DMS153 treated with DMSO at 0.1 percent for 48 hours (cell line): ENCODE results near the gene ELP2.
"Not testable (repeated sequence)": the region's sequence is repeated elsewhere in the genome, so short reads cannot be mapped to it uniquely, and the experiment has no call there.

Source experiments
- DNase-seq: peaks from one replicate; lab custom pipeline; 2025; ENCODE audit not compliant: unreplicated experiment; lab: John Stamatoyannopoulos, UW

The ELP2 gene

DNA sequence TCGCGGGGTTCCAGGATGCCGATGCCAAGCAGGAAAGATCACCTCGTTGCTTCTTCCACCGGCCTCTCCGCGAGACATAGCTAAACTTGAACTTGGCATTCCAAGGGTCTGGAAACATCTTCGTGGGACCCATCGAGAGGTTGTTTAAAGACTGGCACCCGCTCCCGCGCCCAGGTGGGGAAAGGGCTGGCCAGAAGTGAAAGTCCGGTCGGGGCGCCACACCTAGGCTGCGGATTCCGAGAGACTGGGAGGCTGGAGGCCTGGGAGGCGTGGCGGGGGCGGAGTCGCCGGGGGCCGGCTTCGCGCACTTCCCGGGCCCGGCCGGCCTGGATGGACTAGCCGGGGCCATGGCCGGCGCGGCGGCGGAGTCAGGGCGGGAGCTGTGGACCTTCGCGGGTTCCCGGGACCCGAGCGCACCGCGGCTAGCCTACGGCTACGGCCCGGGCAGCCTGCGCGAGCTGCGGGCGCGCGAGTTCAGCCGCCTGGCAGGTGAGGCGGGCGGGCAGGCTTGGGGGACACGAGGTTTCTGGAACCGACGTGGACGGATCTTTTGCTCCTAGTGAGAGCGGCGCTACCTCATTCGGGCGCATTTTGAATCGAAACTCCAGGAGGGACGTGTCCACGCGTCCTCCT, 57.6 kb downstream of the ELP2 start, which contains the start of gene MOCOS:
Gene MOCOS, plus strand, starts transcription at position 305 of the 633 bp plus-strand sequence. Its CDS starts 43 bp downstream, at position 348.
- peak; percentile 30 for DNase-seq

DNA sequence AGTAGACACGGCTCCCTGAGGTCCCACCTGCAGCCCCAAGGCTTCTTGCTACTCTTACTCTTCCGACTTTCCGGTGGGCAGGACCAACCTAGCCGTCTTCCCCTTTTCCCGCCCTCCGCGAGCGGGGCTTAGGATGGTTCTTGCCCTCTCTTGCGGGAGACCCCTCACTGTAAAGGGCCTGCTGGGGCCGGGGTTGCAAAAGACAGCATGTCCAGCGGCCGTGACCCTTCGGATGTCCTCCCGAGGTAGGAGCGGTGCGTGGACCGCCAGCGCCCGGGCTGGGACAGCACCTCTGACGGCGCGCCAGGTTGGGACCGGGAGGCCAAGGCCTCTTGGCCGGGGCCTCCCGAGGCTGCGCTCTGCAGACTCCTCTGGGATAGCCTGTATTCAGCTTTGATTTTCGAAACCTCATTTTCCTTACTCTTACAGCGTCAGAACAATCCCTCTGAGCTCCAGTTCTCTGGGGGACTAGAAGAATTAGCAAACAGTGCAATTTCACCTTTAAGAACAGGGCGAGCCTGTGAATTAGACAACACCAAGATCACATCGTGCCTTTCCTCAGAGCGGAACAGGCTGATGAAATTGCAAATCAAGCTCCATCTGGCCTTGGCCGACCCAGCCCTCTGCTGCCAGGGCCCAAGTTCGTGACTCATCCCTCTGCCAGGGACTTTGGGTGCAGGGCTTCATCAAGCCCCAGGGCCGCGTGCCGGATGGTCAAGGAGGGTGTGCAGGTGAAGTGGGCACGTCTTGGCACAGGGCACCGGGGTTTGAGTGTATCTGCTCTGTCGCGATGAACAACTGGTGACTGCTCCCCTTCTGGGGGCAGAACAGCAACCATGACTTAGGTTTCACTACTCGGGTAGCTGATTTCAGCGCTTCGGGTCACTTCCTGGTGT, 58.4 kb downstream of the ELP2 start:
- no peak for DNase-seq

DNA sequence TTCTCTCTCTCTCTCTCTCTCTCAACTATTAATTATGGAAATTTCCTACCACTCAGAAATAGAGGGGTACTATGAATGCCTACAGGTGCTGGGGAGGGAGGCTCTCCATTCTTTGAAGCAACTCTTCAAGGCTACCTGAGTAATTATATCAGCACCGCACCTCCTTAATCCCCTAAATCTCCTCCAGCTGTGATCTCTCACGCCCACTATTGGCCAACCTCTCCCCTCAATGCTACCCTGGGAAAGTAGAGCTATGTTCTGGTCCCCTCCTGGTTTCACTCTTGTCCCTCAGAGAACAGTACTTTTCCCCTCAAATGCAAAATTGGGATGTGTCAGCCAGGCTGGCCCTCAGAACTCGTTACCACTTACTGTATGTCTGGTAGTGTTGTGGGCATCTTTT, 59.2 kb downstream of the ELP2 start:
- DNase-seq, result no peak

DNA sequence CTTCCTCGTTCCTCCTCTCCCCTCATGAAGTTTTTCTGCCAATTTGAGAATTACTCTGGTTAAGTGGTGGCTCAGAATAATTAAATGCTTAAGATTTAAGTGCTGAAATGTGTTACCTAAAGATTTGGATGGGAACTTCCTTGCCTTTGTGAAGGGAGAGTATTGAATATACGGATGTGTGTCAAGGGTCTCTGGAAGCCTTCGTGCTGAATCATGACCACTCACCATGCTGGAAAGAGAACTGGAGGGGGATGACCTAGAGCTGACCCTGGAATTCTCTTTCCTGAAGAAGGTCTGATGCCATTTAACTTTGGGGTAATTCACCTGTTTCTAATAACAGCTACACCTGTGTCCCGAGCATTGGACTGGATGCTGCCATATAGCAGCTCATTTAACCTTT, 59.8 kb downstream of the ELP2 start:
- DNase-seq, result no peak

DNA sequence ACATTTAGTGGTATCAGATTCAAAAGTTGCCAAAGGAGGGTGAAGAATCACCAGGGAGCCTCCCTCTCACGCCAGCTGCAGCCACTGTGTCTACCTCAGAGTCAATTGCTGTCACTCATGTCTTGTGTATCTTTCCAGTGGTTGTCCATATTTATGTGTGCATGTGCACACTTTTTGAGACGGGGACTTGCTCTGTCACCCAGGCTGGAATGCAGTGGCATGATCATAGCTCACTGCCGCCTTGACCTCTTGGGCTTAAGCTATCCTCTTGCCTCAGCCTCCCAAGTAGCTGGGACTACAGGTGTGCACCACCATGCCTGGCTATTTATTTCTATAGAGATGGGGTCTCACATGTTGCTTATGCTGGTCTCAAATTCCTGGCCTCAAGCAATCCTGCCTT, 61.6 kb downstream of the ELP2 start:
- no peak for DNase-seq

DNA sequence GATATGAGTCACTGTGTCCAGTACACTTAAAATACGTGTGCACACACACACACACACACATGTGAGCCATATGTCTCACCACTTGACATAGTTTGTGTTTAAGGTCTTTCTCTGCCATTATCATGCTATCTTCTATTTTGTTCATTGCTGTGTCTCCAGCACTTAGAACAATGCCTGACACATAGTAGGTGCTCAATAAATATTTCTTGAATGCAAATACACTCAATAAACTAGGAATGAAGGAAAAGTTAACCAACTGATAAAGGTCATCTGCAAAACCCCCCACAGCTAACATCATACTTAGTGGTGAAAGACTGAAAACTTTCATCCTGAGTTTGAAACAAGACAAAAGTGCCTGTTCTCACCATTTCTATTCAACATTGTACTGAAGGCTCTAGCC, 62.0 kb downstream of the ELP2 start:
- DNase-seq, result no peak

DNA sequence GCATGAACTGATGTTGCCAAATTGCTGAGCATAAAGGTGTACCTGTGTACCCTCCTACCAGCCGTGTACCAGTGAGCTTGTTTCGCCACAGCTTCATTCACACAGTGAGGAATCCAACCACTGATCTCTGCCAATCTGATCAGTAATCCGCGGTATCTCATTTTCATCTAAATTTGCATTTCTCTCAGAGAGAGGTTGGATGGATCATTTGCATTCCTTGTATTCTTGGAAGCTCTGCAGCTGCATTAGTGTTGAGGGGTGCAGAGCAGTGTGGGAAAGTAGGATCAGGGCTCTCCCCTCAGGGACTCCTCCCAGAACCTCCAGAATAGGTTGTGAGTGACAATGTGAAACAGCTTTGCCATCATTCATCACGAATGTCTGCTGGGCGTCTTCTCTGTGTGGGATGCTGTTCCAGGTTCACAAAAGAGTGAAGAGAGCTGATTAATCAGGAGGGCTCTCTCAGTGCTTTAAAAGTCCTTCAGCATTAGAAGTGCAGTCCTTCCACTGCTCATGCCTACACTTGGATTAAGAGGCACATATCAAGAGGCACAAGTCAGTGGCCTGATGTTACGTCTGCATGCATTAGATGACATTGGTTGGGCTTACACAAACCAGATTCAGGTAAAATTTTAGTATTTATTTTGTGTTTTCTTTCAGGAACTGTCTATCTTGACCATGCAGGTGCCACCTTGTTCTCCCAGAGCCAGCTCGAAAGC, 65.1 kb downstream of the ELP2 start:
- DNase-seq, result no peak

DNA sequence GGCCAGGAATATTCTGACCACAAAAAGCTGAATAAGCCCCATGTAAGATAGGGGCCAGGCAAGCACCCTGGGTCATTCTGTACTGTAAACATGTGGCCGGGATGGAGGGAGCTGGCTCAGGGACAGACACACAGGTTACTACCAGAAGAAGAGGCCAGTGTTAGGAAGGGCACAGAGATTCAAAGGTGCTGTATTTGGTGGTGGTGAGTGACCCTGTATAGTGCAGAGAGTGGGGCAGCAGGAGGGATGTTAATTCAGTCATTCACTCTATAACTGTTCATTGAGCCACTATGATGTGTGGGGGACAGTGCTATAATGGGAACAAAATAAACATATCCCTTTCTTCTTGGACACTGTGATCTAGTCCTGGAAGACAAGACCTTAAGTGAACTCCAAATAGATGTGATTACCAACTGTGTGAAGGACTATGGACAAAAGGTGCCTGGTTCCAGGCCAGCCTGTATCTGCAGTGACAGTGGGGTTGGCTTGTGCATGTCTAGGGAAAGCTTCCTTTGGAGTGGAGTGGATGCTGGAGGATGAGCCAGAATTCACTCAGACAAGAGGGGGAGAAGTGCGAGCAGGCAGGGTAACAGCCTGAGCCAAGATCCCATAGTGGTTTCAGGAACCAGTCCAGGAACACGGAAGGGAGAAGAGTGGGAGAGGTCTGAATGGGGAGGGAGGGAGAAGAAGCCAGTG, 65.9 kb downstream of the ELP2 start:
- DNase-seq, result no peak

DNA sequence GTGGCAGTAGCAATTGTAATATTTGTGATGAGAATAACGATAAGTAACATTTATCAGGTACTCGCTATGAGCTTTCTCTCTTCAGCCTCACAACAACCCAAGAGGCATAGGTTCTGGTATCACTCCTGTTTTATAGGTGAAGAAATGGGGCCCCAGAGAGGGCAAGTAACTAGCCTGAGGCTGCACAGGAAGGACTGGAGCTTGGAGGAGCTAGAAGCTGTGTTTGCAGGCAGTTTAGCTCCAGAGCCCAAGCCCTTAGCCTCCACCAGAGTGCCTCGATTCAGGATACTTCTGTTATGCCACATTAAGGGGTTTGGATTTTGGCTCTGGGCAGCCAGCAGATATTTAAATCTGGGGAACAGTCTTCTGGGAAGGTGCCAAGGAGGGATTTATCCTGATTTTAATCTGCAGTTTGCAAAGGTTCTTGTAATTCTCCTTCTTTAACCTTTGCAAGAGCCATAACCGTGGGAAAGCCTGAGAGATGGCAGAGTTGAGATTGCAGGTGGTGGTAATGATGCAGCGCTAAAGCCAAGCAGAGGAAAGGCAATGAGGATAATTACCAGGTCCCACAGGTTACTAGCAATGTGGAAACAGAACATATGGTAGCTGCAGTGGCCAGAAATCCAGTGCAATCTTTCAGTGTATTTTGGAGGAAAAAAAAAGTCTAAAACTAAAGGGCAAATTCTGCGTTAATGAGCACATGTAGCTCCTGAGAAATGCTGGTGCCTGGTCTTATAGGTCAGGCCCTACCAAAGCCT, 66.7 kb downstream of the ELP2 start:
- DNase-seq, result no peak

DNA sequence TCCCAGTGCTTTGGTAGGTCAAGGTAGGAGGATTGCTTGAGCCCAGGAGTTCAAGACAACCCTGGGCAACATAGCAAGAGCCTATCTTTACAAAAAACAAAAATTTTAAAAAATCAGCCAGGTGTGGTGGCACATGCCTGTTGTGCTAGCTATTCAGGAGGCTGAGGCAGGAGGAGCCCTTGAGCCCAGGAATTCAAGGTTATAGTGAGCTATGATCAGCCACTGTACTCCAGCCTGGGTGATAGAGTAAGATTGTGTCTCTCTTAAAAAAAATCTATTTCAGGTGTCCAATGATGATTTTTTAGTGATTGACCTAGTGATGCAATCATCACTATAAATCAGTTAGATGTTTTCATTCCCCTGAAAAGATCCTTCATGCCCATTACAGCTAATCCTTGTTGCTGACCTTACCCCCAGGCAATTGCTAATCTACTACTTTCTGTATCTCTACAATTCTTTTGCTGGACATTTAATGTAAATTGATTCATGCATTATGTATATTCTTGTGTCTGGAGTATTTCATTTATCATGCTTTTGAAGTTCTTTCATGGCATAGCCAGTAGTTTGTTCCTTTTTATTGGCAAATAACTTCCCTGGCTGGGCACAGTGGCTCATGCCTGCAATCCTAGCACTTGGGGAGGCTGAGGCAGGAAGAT, 67.9 kb downstream of the ELP2 start:
- DNase-seq, result no peak

DNA sequence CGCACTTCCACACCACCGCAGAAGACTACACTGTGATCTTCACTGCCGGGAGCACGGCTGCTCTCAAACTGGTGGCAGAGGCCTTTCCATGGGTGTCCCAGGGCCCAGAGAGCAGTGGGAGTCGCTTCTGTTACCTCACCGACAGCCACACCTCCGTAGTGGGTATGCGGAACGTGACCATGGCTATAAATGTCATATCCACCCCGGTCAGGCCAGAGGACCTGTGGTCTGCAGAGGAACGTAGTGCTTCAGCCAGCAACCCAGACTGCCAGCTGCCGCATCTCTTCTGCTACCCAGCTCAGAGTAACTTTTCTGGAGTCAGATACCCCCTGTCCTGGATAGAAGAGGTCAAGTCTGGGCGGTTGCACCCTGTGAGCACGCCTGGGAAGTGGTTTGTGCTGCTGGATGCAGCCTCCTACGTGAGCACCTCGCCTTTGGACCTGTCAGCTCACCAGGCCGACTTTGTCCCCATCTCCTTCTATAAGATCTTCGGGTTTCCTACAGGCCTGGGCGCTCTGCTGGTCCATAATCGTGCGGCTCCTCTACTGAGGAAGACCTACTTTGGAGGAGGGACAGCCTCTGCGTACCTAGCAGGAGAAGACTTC, 70.1 kb downstream of the ELP2 start:
- DNase-seq, result no peak

DNA sequence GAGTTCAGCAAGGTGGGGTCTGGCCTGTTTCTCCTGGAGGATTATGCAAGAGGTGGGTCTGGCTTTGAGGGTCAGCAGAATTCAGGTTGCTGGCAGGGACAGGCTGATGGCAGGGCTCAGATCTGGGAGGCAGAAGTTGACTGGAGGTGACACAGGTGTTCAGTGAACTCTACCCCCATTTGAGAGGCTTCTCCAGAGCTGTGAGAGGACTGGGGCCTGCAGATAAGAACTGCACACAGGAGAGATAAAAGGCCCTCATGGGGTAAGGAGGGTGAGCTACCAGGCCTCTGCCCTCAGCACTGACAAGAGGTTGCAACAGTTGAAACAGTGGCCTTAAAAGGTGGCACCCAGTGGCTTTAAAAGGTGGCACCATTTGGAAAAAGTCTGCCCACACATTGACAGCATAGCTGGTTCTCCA, 70.7 kb downstream of the ELP2 start:
- DNase-seq, result no peak

DNA sequence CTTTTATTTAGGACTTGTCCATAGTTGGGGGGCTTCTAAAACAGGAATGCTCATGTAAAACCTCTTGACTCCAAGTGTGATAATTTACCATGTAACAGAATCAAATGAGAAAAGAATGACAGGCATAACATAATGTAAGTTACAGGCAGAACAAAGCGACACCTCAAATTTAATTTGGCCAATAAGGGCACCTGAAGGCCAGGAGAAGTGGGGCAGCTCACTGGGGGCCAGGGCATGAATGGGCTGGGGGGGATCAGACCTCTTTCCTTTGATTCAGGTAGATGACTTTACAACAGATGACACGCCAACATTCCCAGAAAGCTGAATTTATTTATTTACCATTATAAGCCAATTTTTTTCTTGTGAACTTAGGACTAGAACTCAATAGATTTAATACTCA, 72.1 kb downstream of the ELP2 start:
- DNase-seq, result no peak

DNA sequence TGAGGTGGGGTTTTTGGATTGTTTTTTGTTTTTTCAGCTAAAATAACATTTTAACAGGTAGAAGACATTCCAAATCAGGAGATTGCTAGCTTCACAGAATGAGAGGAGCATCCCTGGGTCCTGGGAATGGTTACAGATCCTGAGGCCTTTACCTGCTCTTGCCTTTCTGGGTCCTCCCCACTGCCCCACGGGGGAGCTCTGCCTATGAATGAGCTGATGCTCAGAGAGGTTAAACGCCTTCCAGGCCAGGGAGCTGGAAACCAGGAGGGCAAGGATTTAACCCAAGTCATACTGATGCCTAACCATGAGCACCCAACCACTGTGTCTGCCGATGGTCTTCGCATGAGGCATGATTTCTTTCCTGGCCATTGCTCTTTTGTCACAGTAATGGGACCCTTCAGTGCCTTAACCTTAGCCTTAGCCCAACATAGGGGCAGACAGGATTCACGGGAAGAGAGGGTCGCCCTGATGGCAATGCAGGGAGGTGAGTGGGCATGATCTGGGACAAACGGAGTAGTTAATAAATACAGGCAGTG, 73.7 kb downstream of the ELP2 start:
- no peak for DNase-seq

DNA sequence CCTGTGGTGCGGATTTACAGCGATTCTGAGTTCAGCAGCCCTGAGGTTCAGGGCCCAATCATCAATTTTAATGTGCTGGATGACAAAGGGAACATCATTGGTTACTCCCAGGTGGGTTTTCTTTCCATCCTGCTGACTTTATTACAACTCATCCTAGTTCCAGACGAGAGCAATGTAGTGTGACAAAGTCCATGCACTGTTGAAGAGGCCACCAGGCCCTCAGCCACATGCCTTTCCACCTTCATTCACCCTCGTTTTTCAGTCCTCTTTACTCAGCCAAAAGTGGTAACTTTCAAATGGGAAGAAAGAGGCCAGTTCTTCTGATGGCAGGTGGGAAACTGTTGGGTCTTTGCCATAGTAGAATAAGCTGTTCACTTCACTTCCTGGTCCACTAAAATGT, 75.5 kb downstream of the ELP2 start:
- DNase-seq, result no peak

DNA sequence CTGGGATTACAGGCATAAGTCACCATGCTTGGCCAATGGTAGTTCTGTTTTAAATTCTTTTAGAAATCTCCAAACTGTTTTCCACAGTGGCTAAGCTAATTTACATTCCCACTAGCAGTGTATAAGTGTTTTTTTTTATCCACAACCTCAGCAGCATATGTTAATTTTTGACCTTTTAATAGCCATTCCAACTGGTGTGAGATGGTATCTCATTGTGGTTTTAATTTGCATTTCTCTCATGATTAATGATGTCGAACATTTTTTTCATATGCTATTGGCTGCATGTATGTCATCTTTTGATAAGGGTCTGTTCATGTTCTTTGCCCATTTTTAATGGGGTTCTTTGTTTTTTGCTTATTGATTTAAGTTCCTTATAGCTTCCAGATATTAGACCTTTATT, 77.6 kb downstream of the ELP2 start:
- no peak for DNase-seq

DNA sequence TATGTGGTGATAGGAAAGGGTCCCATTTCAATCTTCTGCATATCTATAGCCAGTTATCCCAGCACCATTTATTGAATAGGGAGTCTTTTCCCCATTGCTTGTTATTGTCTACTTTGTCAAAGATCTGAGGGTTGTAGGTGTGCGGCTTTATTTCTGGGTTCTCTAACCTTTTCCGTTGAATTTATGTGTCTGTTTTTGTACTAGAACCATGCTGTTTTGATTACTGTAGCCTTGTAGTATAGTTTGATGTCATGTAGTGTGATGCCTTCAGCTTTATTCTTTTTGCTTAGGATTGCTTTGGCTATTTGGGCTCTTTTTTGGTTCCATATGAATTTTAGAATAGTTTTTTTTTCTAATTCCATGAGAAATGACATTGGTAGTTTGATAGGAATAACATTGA, 78.3 kb downstream of the ELP2 start:
- DNase-seq, result not testable (repeated sequence)

DNA sequence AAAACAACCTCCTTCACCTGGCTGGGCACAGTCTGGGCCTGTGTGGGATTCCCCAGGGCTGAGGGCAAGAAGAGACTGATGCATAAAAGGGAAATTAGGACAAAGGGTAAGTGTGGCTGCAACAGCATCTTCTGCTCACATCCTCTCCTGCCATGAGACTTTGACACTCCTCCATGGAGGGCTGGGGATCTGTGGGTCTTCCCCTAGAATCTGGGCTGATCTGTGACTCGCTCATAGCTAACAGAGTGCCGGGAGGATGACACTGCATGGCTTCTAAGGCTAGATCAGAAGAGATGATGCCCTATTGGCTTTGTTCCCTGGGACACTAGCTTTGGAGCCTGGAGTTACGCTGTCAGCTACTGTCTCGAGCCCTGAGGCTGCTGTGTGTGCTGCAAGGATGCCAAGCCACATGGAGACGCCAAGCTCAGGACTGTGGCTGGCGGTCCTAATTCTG, 81.9 kb downstream of the ELP2 start:
- DNase-seq, result no peak
